ENCODE measurements around the gene KASH5.
"Not testable (repeated sequence)": the region's sequence is repeated elsewhere in the genome, so short reads cannot be mapped to it uniquely, and the experiment has no call there.

The KASH5 gene

GRCh38 chr19:49362048-49362928, 25.8 kb upstream of the KASH5 start, which contains the start of gene TEAD2:
TSS of gene TEAD2 (minus strand) at chr19:49362416. CDS start at chr19:49360075, 2,341 bp downstream.
- peak; percentile 23 for DNase-seq

GRCh38 chr19:49362929-49363267, 25.2 kb upstream of the KASH5 start:
- no peak for DNase-seq

GRCh38 chr19:49363268-49364082, 24.6 kb upstream of the KASH5 start, which contains the start of gene DKKL1:
TSS of gene DKKL1 (plus strand) at chr19:49363877. CDS start at chr19:49363999, 122 bp downstream.
- DNase-seq = peak; percentile 51

- DNase-seq = no peak
Observed at GRCh38 chr19:49364083-49364737, 23.8 kb upstream of the KASH5 start.

GRCh38 chr19:49366110-49366509, 21.9 kb upstream of the KASH5 start:
- DNase-seq = no peak

- DNase-seq = no peak
Observed at GRCh38 chr19:49368711-49369358, 19.2 kb upstream of the KASH5 start.

GRCh38 chr19:49371184-49371583, 16.9 kb upstream of the KASH5 start:
- no peak for DNase-seq

GRCh38 chr19:49373174-49373573, 14.9 kb upstream of the KASH5 start:
- DNase-seq = not testable (repeated sequence)

GRCh38 chr19:49374665-49375434, 13.2 kb upstream of the KASH5 start:
- DNase-seq = no peak

GRCh38 chr19:49378512-49378911, 9.5 kb upstream of the KASH5 start:
- no peak for DNase-seq

GRCh38 chr19:49380391-49380790, 7.7 kb upstream of the KASH5 start:
- no peak for DNase-seq

- no peak for DNase-seq
Observed at GRCh38 chr19:49382639-49383038, 5.4 kb upstream of the KASH5 start.

GRCh38 chr19:49383599-49383998, 4.5 kb upstream of the KASH5 start:
- no peak for DNase-seq

- DNase-seq = no peak
Observed at GRCh38 chr19:49389406-49389805, 1.4 kb downstream of the KASH5 start.

GRCh38 chr19:49390131-49390928, 2.3 kb downstream of the KASH5 start:
- no peak for DNase-seq

GRCh38 chr19:49390929-49391359, 2.9 kb downstream of the KASH5 start:
- DNase-seq = no peak

GRCh38 chr19:49391581-49392399, 3.7 kb downstream of the KASH5 start:
- DNase-seq = peak; percentile 78

- no peak for DNase-seq
Observed at GRCh38 chr19:49393881-49394280, 5.8 kb downstream of the KASH5 start.

GRCh38 chr19:49395581-49396407, 7.7 kb downstream of the KASH5 start:
- DNase-seq = no peak

All from stimulated activated CD4-positive, alpha-beta T cell treated with anti-CD3 and anti-CD28 coated beads, Interleukin-4, amount 100 ng/mL, for 1 hour (primary cell).